OCI-LY7 (cell line): ENCODE data around the gene NCAM2. TPM values are rescaled to one million over a fixed set of nuclear protein-coding genes. Genes with fewer than 3 reads are reported as not detected.

Experiments
- BruUV-seq: library from RNA; stranded (reverse); fragments of 400-500 nt; replicated peaks from 2 replicates; lab custom pipeline; 2021; lab: Mats Ljungman, UMichigan
- CTCF ChIA-PET: fragments of 300-600 bp; sonication (Branson Sonifier 250); formaldehyde crosslinking; loops from one replicate; lab custom pipeline; 2022; ENCODE audit warnings: antibody characterized with exemption; ENCODE audit not compliant: unreplicated experiment; lab: Charles Lee
- POLR2A ChIA-PET: fragments of 300-600 bp; sonication (Branson Sonifier 250); formaldehyde crosslinking; loops from one replicate; lab custom pipeline; 2022; ENCODE audit warnings: antibody characterized with exemption; lab: Charles Lee
- DNase-seq: peaks from one replicate; pipeline ENCODE4 v3.0.0-alpha.2; 2015; ENCODE audit warnings: low spot score
- H2AFZ ChIP-seq: fragments of 200-600 bp; sonication (generic), shearing (Covaris generic); 2 replicates; pipeline ENCODE4 v1.6.1; 2014; ENCODE audit warnings: mild to moderate bottlenecking, antibody characterized with exemption, low read length, moderate library complexity
- H3K27ac ChIP-seq: fragments of 200-600 bp; sonication (generic); 2 replicates; pipeline ENCODE4 v1.5.1; 2014; ENCODE audit warnings: mixed run types, low read depth, mild to moderate bottlenecking, moderate library complexity, low read length, inconsistent platforms; ENCODE audit not compliant: poor library complexity, severe bottlenecking
- H3K36me3 ChIP-seq: fragments of 200-600 bp; sonication (generic); 2 replicates; pipeline ENCODE4 v1.6.1; 2014; ENCODE audit warnings: mild to moderate bottlenecking, antibody characterized with exemption, low read length, moderate library complexity, mixed read lengths; ENCODE audit not compliant: insufficient read depth
- H3K4me1 ChIP-seq: fragments of 200-600 bp; sonication (generic); 2 replicates; pipeline ENCODE4 v1.5.1; 2014; ENCODE audit warnings: mild to moderate bottlenecking, low read length; ENCODE audit not compliant: insufficient read depth, poor library complexity, severe bottlenecking
- H3K4me2 ChIP-seq: fragments of 200-600 bp; sonication (generic); 2 replicates; pipeline ENCODE4 v1.6.1; 2014; ENCODE audit warnings: mild to moderate bottlenecking, low read length
- H3K4me3 ChIP-seq: fragments of 200-600 bp; sonication (generic); 2 replicates; pipeline ENCODE4 v1.5.1; 2014; ENCODE audit warnings: mild to moderate bottlenecking, low read depth, low read length; ENCODE audit not compliant: poor library complexity, severe bottlenecking
- H3K79me2 ChIP-seq: fragments of 200-600 bp; sonication (generic); 2 replicates; pipeline ENCODE4 v1.6.1; 2016; ENCODE audit warnings: low read depth, mild to moderate bottlenecking, low read length, moderate library complexity, mixed read lengths; ENCODE audit not compliant: insufficient read depth
- H3K9me2 ChIP-seq: fragments of 200-600 bp; sonication (generic); 2 replicates; pipeline ENCODE4 v1.6.1; 2016; ENCODE audit warnings: mild to moderate bottlenecking, low read length, mixed read lengths; ENCODE audit not compliant: insufficient read depth
- H3K9me3 ChIP-seq: fragments of 200-600 bp; sonication (generic); 2 replicates; pipeline ENCODE4 v1.6.1; 2014; ENCODE audit warnings: mild to moderate bottlenecking, mixed run types, low read length, mixed read lengths
- H4K20me1 ChIP-seq: fragments of 200-600 bp; sonication (generic); 2 replicates; pipeline ENCODE4 v1.6.1; 2014; ENCODE audit warnings: mild to moderate bottlenecking, antibody characterized with exemption, low read length, moderate library complexity, mixed read lengths; ENCODE audit not compliant: insufficient read depth
- CTCF ChIP-seq: fragments of 200-600 bp; sonication (generic); conservative IDR thresholded peaks from 2 replicates; pipeline ENCODE4 v1.5.1; 2014; ENCODE audit warnings: mild to moderate bottlenecking, antibody characterized with exemption, low read length, moderate library complexity, mixed read lengths
- EZH2phosphoT487 ChIP-seq: fragments of 200-600 bp; sonication (generic); IDR thresholded peaks from 2 replicates; pipeline ENCODE4 v1.6.1; 2018; ENCODE audit warnings: low read depth, borderline replicate concordance, mild to moderate bottlenecking, mixed run types, antibody characterized with exemption, low read length, moderate library complexity, mixed read lengths
- intact Hi-C: fragments of 100-400 bp; cut with micrococcal nuclease; formaldehyde crosslinking; loops from one replicate; pipeline ENCODE4 v1.10.0; 2022; ENCODE audit not compliant: unreplicated experiment
- total RNA-seq, 2 experiments: library from RNA; depleted of rRNA in 1 of 2; stranded (reverse); fragments of >200 nt in 1 of 2; shearing (Covaris generic) in 1 of 2; gene quantifications; 2 replicates each; pipeline ENCODE4 v1.2.3, GENCODE V29; 2014 to 2022

Gene NCAM2
- total RNA-seq, 2 experiments from 2014 or later = not detected

- POLR2A ChIA-PET = interaction anchor here (0.7 kb wide), 1 partner anchor 103 kb away, joined by 10 read pairs; no protein-coding TSS in a partner anchor
- no TSS peak for BruUV-seq
- TF ChIP-seq CTCF (no peak), EZH2phosphoT487 (no peak)
Observed at GRCh38 chr21:21067375-21067774, 69.2 kb downstream of the NCAM2 start.

GRCh38 chr21:21074305-21074704 lies 76.1 kb downstream of the NCAM2 start:
- Histone ChIP-seq H3K4me1 (no peaks in the 10 kb centered on the region), H3K9me3 (peaks cover 6% of the 10 kb centered on the region), H3K4me2 (no peak overlapping the region), H4K20me1 (no peaks in the 10 kb centered on the region), H3K4me3 (no peak overlapping the region), H3K27ac (no peak overlapping the region), H3K79me2 (no peaks in the 10 kb centered on the region), H2AFZ (no peak overlapping the region), H3K9me2 (no peaks in the 10 kb centered on the region), H3K36me3 (no peaks in the 10 kb centered on the region)
- POLR2A ChIA-PET = no interaction called here
- TF ChIP-seq CTCF (no peak), EZH2phosphoT487 (no peak)
- no peak for DNase-seq
- CTCF ChIA-PET = no interaction called here
- BruUV-seq = no TSS peak
- intact Hi-C loops = no loop called here

More at GRCh38 chr21:21067375-21067774, 69.2 kb downstream of the NCAM2 start:
- intact Hi-C loops = no loop called here
- no peak for DNase-seq
- Histone ChIP-seq H3K4me1 (no peaks in the 10 kb centered on the region), H3K27ac (no peak overlapping the region), H3K79me2 (no peaks in the 10 kb centered on the region), H3K36me3 (no peaks in the 10 kb centered on the region), H3K9me3 (peaks cover 14% of the 10 kb centered on the region; the same call in 1 of the 2 replicates), H3K4me3 (no peak overlapping the region), H3K9me2 (no peaks in the 10 kb centered on the region), H4K20me1 (no peaks in the 10 kb centered on the region), H3K4me2 (no peak overlapping the region), H2AFZ (no peak overlapping the region)
- CTCF ChIA-PET = no interaction called here

- no peaks in the 10 kb centered on the region for H3K36me3 ChIP-seq
- H3K9me3 ChIP-seq = peaks cover 9% of the 10 kb centered on the region
- no TSS peak for BruUV-seq
- TF ChIP-seq CTCF = no peak
- no peaks in the 10 kb centered on the region for H3K79me2 ChIP-seq
- H4K20me1 ChIP-seq = no peaks in the 10 kb centered on the region
- H3K27ac ChIP-seq = no peak overlapping the region
- intact Hi-C loops = no loop called here
- no peaks in the 10 kb centered on the region for H3K9me2 ChIP-seq
- no peak overlapping the region for H2AFZ ChIP-seq
- H3K4me2 ChIP-seq = no peak overlapping the region
- POLR2A ChIA-PET = interaction anchor here (0.7 kb wide), 1 partner anchor 23 kb away, joined by 4 read pairs; no protein-coding TSS in a partner anchor
- CTCF ChIA-PET = no interaction called here
- DNase-seq = no peak
- H3K4me1 ChIP-seq = no peaks in the 10 kb centered on the region
- H3K4me3 ChIP-seq = no peak overlapping the region
Observed at GRCh38 chr21:21076051-21076450, 77.8 kb downstream of the NCAM2 start.
